Heart left ventricle (tissue), 16 donors: ENCODE measurements around the gene SGK1. TPM values are rescaled to one million over a fixed set of nuclear protein-coding genes. Genes with fewer than 3 reads are reported as not detected.

Experiments
- ATAC-seq, 4 donors: fragments of 200-7000 bp; cut with Tn5 transposase; one replicate each; pipeline ENCODE4 v1.9.1; 2020 to 2022; ENCODE audit warnings: moderate library complexity in 4 of 4, mild to moderate bottlenecking in 3 of 4, moderate number of reproducible peaks in 1 of 4
- DNase-seq, 5 donors: peaks; one replicate each; pipeline ENCODE4 v3.0.0-alpha.2; 2020
- H3K27ac ChIP-seq, 12 donors: fragments of 200-600 bp; sonication (generic) in 4 of 12; one replicate each; pipeline versions ENCODE4 v1.5.0 to v1.8.0; 2016 to 2022; ENCODE audit warnings: mild to moderate bottlenecking in 2 of 12
- H3K27me3 ChIP-seq, 9 donors: fragments of 200-600 bp; sonication (generic) in 2 of 9; one replicate each; pipeline versions ENCODE4 v1.5.1 to v1.8.0; 2016 to 2022; ENCODE audit warnings: mild to moderate bottlenecking in 3 of 9
- H3K36me3 ChIP-seq, 9 donors: fragments of 200-600 bp; sonication (generic) in 2 of 9; one replicate each; pipeline versions ENCODE4 v1.5.0 to v1.8.0; 2018 to 2022; ENCODE audit warnings: mild to moderate bottlenecking in 2 of 9
- H3K4me1 ChIP-seq, 12 donors: fragments of 200-600 bp; sonication (generic) in 4 of 12; one replicate each; pipeline versions ENCODE4 v1.5.0 to v1.8.0; 2016 to 2022; ENCODE audit warnings: mild to moderate bottlenecking in 3 of 12
- H3K4me3 ChIP-seq, 12 donors: fragments of 200-600 bp; sonication (generic) in 4 of 12; one replicate each; pipeline versions ENCODE4 v1.5.0 to v1.8.0; 2017 to 2022; ENCODE audit warnings: mild to moderate bottlenecking in 9 of 12, moderate library complexity in 4 of 12
- H3K9me3 ChIP-seq, 12 donors: fragments of 200-600 bp; sonication (generic) in 4 of 12; one replicate each; pipeline versions ENCODE4 v1.5.0 to v1.8.0; 2016 to 2022; ENCODE audit warnings: mild to moderate bottlenecking in 1 of 12
- CTCF ChIP-seq, 12 donors: fragments of 200-600 bp; sonication (generic) in 4 of 12; IDR thresholded peaks; one replicate each; pipeline versions ENCODE4 v1.5.0 to v1.8.0; 2018 to 2022; ENCODE audit warnings: antibody characterized with exemption in 12 of 12, mild to moderate bottlenecking in 5 of 12
- POLR2A ChIP-seq, 2 donors: fragments of 450-650 bp; IDR thresholded peaks; one replicate each; pipeline ENCODE4 v1.6.1; 2017; ENCODE audit warnings: antibody characterized with exemption in 2 of 2, mild to moderate bottlenecking in 2 of 2, moderate library complexity in 2 of 2
- WGBS, 4 donors: extraction: QIAGEN DNeasy Blood & Tissue Kit in 2 of 4; methylation state at CpG; one replicate each; pipeline versions ENCODE4 v1.1.5 to v1.1.7; 2013 to 2018; 5-methylcytosine and 5-hydroxymethylcytosine counted together
- intact Hi-C, 10 donors: fragments of 100-400 bp; cut with DNase I; formaldehyde crosslinking; loops; one replicate each; pipeline versions ENCODE4 v1.11.1 to v1.14.2; 2022
- polyA plus RNA-seq, 2 donors: library from polyadenylated mRNA; stranded (reverse); fragments of 200-250 nt; gene quantifications; one replicate each; pipeline ENCODE4 v1.2.3, GENCODE V29; 2013
- total RNA-seq, 9 donors: library from RNA; depleted of rRNA in 2 of 9; stranded (reverse); fragments of >200 nt in 2 of 9; fragmentation: NEBNext Ultra II Directional in 3 of 9; extraction: Animal tissue kit (Norgen Biotek cat#: 25700) in 3 of 9; gene quantifications; one replicate each; pipeline versions ENCODE4 v1.1.0 to v1.2.4, GENCODE V29; 2016 to 2023
- donor health status: ischemic (EF 13 %, LVEDD 7.1; RV severe dilation, severe dysfunction).
- donor health status: healthy with polysubstance abuse.
- donor health status: DM: no; HTN: yes; CAD: no.
- donor health status: DM: no; HTN: no; CAD: no.
- donor health status: ischemic (EF 25% LVEDD 6.9; RV normal size, moderate dysfunction).
- donor health status: ischemic (EF 25% LVEDD 5.7; RV mildly dilated, moderate dysfunction).
- donor health status: healthy.
- donor health status: DM: yes; HTN: yes; CAD: no.
- donor health status: ischemic (EF 35%, LVEDD 5.7; RV mildly dilated, moderate dysfunction).
- donor health status: nonischemic (EF 11% LVEDD 7.7; RV severe dilation, severe dysfunction).
- donor health status: DM: yes; HTN: yes; CAD: no.
- donor health status: PGD.
- donor health status: ischemic (EF 29% LVEDD 5.4; RV normal size, mild dysfunction).
- donor health status: nonischemic (EF 23%, LVEDD 6.1; RV moderate dilation, normal function).

SGK1 gene
- total and polyA plus RNA-seq, 11 donors, result 17.7 to 118 (median 56.7) TPM

- TF ChIP-seq CTCF (IDR thresholded peaks at IDR 0.05), result no peak
- TF ChIP-seq POLR2A (IDR thresholded peaks at IDR 0.05), result no peak
- Histone ChIP-seq H3K4me3 (peak overlapping the region; percentile 2 to 96 (median 80)), H3K27ac (peak overlapping the region in 8 of 12 donors; percentile 96 to 99 (median 99)), H3K4me1 (peaks cover 0 to 58% (median 34%) of the 10 kb centered on the region in 12 donors), H3K36me3 (peaks cover 2 to 64% (median 59%) of the 10 kb centered on the region in 9 donors), H3K9me3 (no peaks in the 10 kb centered on the region), H3K27me3 (no peaks in the 10 kb centered on the region)
- no peak for DNase-seq
- intact Hi-C loops, result loop anchor here in 9 of 10 donors (2.0 to 10.0 kb wide), 11 partner anchors 173 to 770 kb away; no protein-coding TSS in a partner anchor
- WGBS, 4 donors, result 60 to 66% (median 62%) methylated on average over 8 of the region's 8 CpGs
- ATAC-seq, result no peak
Measured at GRCh38 chr6:134172020-134172705, 145.7 kb downstream of the SGK1 start.

- Histone ChIP-seq H3K36me3 (peaks cover 2 to 64% (median 59%) of the 10 kb centered on the region in 9 donors), H3K4me3 (peak overlapping the region in 11 of 12 donors; percentile 2 to 96 (median 80)), H3K9me3 (no peaks in the 10 kb centered on the region), H3K4me1 (peaks cover 0 to 54% (median 30%) of the 10 kb centered on the region in 12 donors), H3K27ac (peak overlapping the region in 7 of 12 donors; percentile 8 to 99 (median 99)), H3K27me3 (no peaks in the 10 kb centered on the region)
- DNase-seq (no peak), ATAC-seq (no peak)
- intact Hi-C loops, result loop anchor here in 9 of 10 donors (5.0 to 10.0 kb wide), 10 partner anchors 173 to 771 kb away; no protein-coding TSS in a partner anchor
- no peak for TF ChIP-seq POLR2A (IDR thresholded peaks at IDR 0.05)
- TF ChIP-seq CTCF (IDR thresholded peaks at IDR 0.05), result no peak
- WGBS, 4 donors, result 72 to 85% (median 83%) methylated on average over 5 of the region's 5 CpGs
Measured at GRCh38 chr6:134171517-134171916, 146.4 kb downstream of the SGK1 start.

- no peaks in the 10 kb centered on the region for H3K9me3 ChIP-seq
- intact Hi-C loops, result loop anchor here in 9 of 10 donors (5.0 to 10.0 kb wide), 10 partner anchors 174 to 771 kb away; no protein-coding TSS in a partner anchor
- ATAC-seq, result no peak
- peak overlapping the region in 8 of 12 donors; percentile 24 to 99 (median 97) for H3K27ac ChIP-seq
- no peak for DNase-seq
- peaks cover 0 to 47% (median 26%) of the 10 kb centered on the region in 12 donors for H3K4me1 ChIP-seq
- TF ChIP-seq CTCF (IDR thresholded peaks at IDR 0.05), result no peak
- no peak for TF ChIP-seq POLR2A (IDR thresholded peaks at IDR 0.05)
- H3K4me3 ChIP-seq, result peak overlapping the region in 11 of 12 donors; percentile 20 to 96 (median 77)
- no peaks in the 10 kb centered on the region for H3K27me3 ChIP-seq
- H3K36me3 ChIP-seq, result peaks cover 2 to 64% (median 59%) of the 10 kb centered on the region in 9 donors
- WGBS, 4 donors, result 65 to 74% (median 71%) methylated on average over 10 of the region's 10 CpGs
Measured at GRCh38 chr6:134170844-134171243, 147.1 kb downstream of the SGK1 start.

- TF ChIP-seq CTCF (IDR thresholded peaks at IDR 0.05) (no peak), POLR2A (IDR thresholded peaks at IDR 0.05) (peak in 1 of 2 donors; percentile 15)
Measured at GRCh38 chr6:134169871-134170486, 147.9 kb downstream of the SGK1 start.

More at GRCh38 chr6:134169871-134170486, 147.9 kb downstream of the SGK1 start:
- Histone ChIP-seq H3K4me1 (peaks cover 0 to 46% (median 26%) of the 10 kb centered on the region in 12 donors), H3K27me3 (no peaks in the 10 kb centered on the region), H3K9me3 (no peaks in the 10 kb centered on the region), H3K4me3 (peak overlapping the region; percentile 11 to 96 (median 76)), H3K36me3 (peaks cover 2 to 64% (median 59%) of the 10 kb centered on the region in 9 donors), H3K27ac (peak overlapping the region in 9 of 12 donors; percentile 24 to 99 (median 54))
- 45 to 61% (median 56%) methylated on average over 23 of the region's 23 CpGs for WGBS, 4 donors
- DNase-seq (peak in 2 of 5 donors; percentile 41 to 42), ATAC-seq (no peak)
- intact Hi-C loops, result loop anchor here in 9 of 10 donors (5.0 to 10.0 kb wide), 10 partner anchors 175 to 772 kb away; no protein-coding TSS in a partner anchor
